GM12878 (cell line): ENCODE measurements around the gene KCNA4. TPM values are rescaled to one million over a fixed set of nuclear protein-coding genes. Genes with fewer than 3 reads are reported as not detected.

Source experiments
- ATAC-seq: fragments of 200-7000 bp; cut with Tn5 transposase; 3 replicates; pipeline ENCODE4 v1.9.1; 2020; ENCODE audit warnings: mild to moderate bottlenecking, moderate library complexity
- BruUV-seq: library from RNA; stranded (reverse); fragments of 400-500 nt; replicated peaks from 2 replicates; lab custom pipeline; 2021; lab: Mats Ljungman, UMichigan
- CTCF ChIA-PET: fragments of 300-600 bp; sonication (Branson Sonifier 250); formaldehyde crosslinking; extraction: SDS; loops from one replicate; lab custom pipeline; 2021; ENCODE audit warnings: inconsistent platforms; lab: Yijun Ruan, JAX
- POLR2A ChIA-PET: fragments of 350-600 bp; formaldehyde crosslinking; extraction: SDS; loops from one replicate; lab custom pipeline; 2021; ENCODE audit warnings: inconsistent platforms; lab: Charles Lee
- RAD21 ChIA-PET: fragments of 300-600 bp; sonication (Branson Sonifier 250); formaldehyde crosslinking; loops from one replicate; lab custom pipeline; 2023; ENCODE audit warnings: antibody characterized with exemption; ENCODE audit not compliant: unreplicated experiment; lab: Charles Lee
- SMC1A ChIA-PET: fragments of 300-600 bp; sonication (Branson Sonifier 250); formaldehyde crosslinking; loops from one replicate; lab custom pipeline; 2023; ENCODE audit not compliant: unreplicated experiment, uncharacterized antibody; lab: Charles Lee
- DNase-seq: peaks from one replicate; pipeline ENCODE4 v3.0.0-alpha.2; 2011; ENCODE audit warnings: low read depth, low spot score
- FAIRE-seq: peaks from 3 replicates; lab custom pipeline; 2011; peaks lifted over from hg19 to GRCh38; lab: Jason Lieb, UNC
- H2AFZ ChIP-seq: 2 replicates; pipeline ENCODE4 v1.6.0; 2011; ENCODE audit warnings: low read depth, low read length, control low read depth; ENCODE audit not compliant: control insufficient read depth
- H3K27ac ChIP-seq: 2 replicates; pipeline ENCODE4 v1.5.1; 2011; ENCODE audit warnings: control low read depth; ENCODE audit not compliant: control insufficient read depth, insufficient read depth
- H3K27me3 ChIP-seq, 2 experiments: replicated peaks in 1 of 2; 2 replicates each; pipeline versions ENCODE4 v1.6.0 to v1.6.1; 2011; ENCODE audit warnings: low read length in 1 of 2; ENCODE audit not compliant: control insufficient read depth in 2 of 2, insufficient read depth in 2 of 2
- H3K36me3 ChIP-seq, 2 experiments: 2 replicates each; pipeline ENCODE4 v1.5.1; 2011; ENCODE audit warnings: low read length in 1 of 2; ENCODE audit not compliant: control insufficient read depth in 2 of 2, insufficient read depth in 2 of 2
- H3K4me1 ChIP-seq: 2 replicates; pipeline ENCODE4 v1.6.1; 2011; ENCODE audit warnings: mild to moderate bottlenecking, low read length, moderate library complexity, mixed read lengths; ENCODE audit not compliant: control insufficient read depth, insufficient read depth
- H3K4me2 ChIP-seq: 2 replicates; pipeline ENCODE4 v1.6.0; 2011; ENCODE audit warnings: control low read depth; ENCODE audit not compliant: control insufficient read depth, insufficient read depth
- H3K4me3 ChIP-seq: fragments of 200-600 bp; sonication (generic); 2 replicates; pipeline ENCODE4 v1.5.1; 2016
- H3K79me2 ChIP-seq: 2 replicates; pipeline ENCODE4 v1.6.0; 2011; ENCODE audit warnings: low read length; ENCODE audit not compliant: control insufficient read depth, insufficient read depth
- H3K9ac ChIP-seq: 2 replicates; pipeline ENCODE4 v1.8.0; 2011; ENCODE audit warnings: low read length, control low read depth, mixed read lengths; ENCODE audit not compliant: control insufficient read depth, insufficient read depth
- H3K9me3 ChIP-seq: replicated peaks from 3 replicates; pipeline ENCODE4 v1.5.1; 2011; ENCODE audit warnings: mild to moderate bottlenecking, low read length; ENCODE audit not compliant: control insufficient read depth, insufficient read depth
- H4K20me1 ChIP-seq: 2 replicates; pipeline ENCODE4 v1.6.0; 2011; ENCODE audit not compliant: control insufficient read depth, insufficient read depth
- CBX3 ChIP-seq: fragments of 200-600 bp; sonication (generic); IDR thresholded peaks from 2 replicates; pipeline ENCODE4 v1.6.1; 2016; ENCODE audit warnings: low read depth, borderline replicate concordance
- CREB1 ChIP-seq: IDR thresholded peaks from 2 replicates; pipeline ENCODE4 v1.6.1; 2012; ENCODE audit warnings: low read depth, mild to moderate bottlenecking, inconsistent platforms
- FOXK2 ChIP-seq: fragments of 450-650 bp; IDR thresholded peaks from 2 replicates; pipeline ENCODE4 v1.6.1; 2017; ENCODE audit warnings: mild to moderate bottlenecking, moderate library complexity
- HDGF ChIP-seq: fragments of 450-650 bp; IDR thresholded peaks from 2 replicates; pipeline ENCODE4 v1.6.1; 2016; ENCODE audit warnings: antibody characterized with exemption
- KAT2A ChIP-seq: conservative IDR thresholded peaks from 2 replicates; pipeline ENCODE4 v1.6.1; 2011; ENCODE audit warnings: low read depth, low read length; ENCODE audit not compliant: control insufficient read depth
- MYB ChIP-seq: fragments of 150-350 bp; IDR thresholded peaks from 2 replicates; pipeline ENCODE4 v1.6.1; 2014; ENCODE audit warnings: mild to moderate bottlenecking, low read depth, low read length, borderline replicate concordance
- NR2C1 ChIP-seq: fragments of 450-650 bp; IDR thresholded peaks from 2 replicates; pipeline ENCODE4 v1.6.1; 2017; ENCODE audit warnings: antibody characterized with exemption, mild to moderate bottlenecking, moderate library complexity
- POLR2AphosphoS2 ChIP-seq: IDR thresholded peaks from 2 replicates; pipeline ENCODE4 v1.6.1; 2011; ENCODE audit warnings: low read depth, mild to moderate bottlenecking, low read length, improper control_type of control experiment, moderate library complexity
- POLR2AphosphoS5 ChIP-seq: IDR thresholded peaks from 2 replicates; pipeline ENCODE4 v1.6.1; 2011; ENCODE audit warnings: mild to moderate bottlenecking, low read length, inconsistent platforms
- POU2F2 ChIP-seq: IDR thresholded peaks from 3 replicates; pipeline ENCODE4 v1.6.1; 2011; ENCODE audit warnings: low read depth, mild to moderate bottlenecking, low read length, borderline replicate concordance
- RAD51 ChIP-seq: fragments of 450-650 bp; IDR thresholded peaks from 2 replicates; pipeline ENCODE4 v1.6.1; 2016; ENCODE audit warnings: moderate library complexity, mild to moderate bottlenecking, inconsistent platforms
- RELA ChIP-seq: fragments of 450-650 bp; IDR thresholded peaks from 2 replicates; pipeline ENCODE4 v1.8.0; 2014; ENCODE audit warnings: borderline replicate concordance; ENCODE audit not compliant: partially characterized antibody
- SIX5 ChIP-seq: IDR thresholded peaks from 2 replicates; pipeline ENCODE4 v1.6.1; 2011; ENCODE audit warnings: mild to moderate bottlenecking, low read depth, low read length, moderate library complexity; ENCODE audit not compliant: severe bottlenecking
- TBL1XR1 ChIP-seq: IDR thresholded peaks from 2 replicates; pipeline ENCODE4 v1.6.1; 2012; ENCODE audit warnings: low read depth, low read length, improper control_type of control experiment
- WGBS: methylation state at CpG from one replicate; pipeline ENCODE4 v1.1.6; 2016; ENCODE audit warnings: low lambda C conversion rate; ENCODE audit not compliant: insufficient replicate concordance, insufficient coverage; ENCODE audit errors: missing lambda C conversion rate; 5-methylcytosine and 5-hydroxymethylcytosine counted together
- in situ Hi-C: fragments of 300-500 bp; cut with MboI; formaldehyde crosslinking; loops from 9 replicates; pipeline ENCODE4 v1.14.3; 2018; ENCODE audit warnings: mixed read lengths
- intact Hi-C: fragments of 100-400 bp; cut with micrococcal nuclease; formaldehyde crosslinking; loops from one replicate; pipeline ENCODE4 v1.14.2; 2022; ENCODE audit not compliant: unreplicated experiment
- polyA plus RNA-seq, 11 experiments: library from polyadenylated mRNA; depleted of rRNA in 4 of 11; unstranded in 6 of 11; stranded (reverse) in 5 of 11; fragments of >200 nt; fragmentation: Nextera tagmentation in 4 of 11; fragmentation: Illumina TruSeq in 1 of 11; extraction: Ambion mirVana in 4 of 11; extraction: Trizol in 1 of 11; gene quantifications; 1 replicate in 1 of 11; 2 replicates in 10 of 11; pipeline versions ENCODE4 v1.2.1 to v1.2.3, GENCODE V29; 2011 to 2016; ENCODE audit warnings: inconsistent platforms in 2 of 11, missing spikeins in 2 of 11, low read depth in 1 of 11
- total RNA-seq, 4 experiments: library from RNA; depleted of rRNA in 3 of 4; stranded (reverse); fragments of >200 nt in 3 of 4; fragmentation: Illumina TruSeq in 1 of 4; extraction: Trizol in 1 of 4; gene quantifications; 2 replicates each; pipeline versions ENCODE4 v1.2.1 to v1.2.3, GENCODE V29; 2013 to 2021
- TF ChIP-seq, protein P1 (sequence below): IDR thresholded peaks from 2 replicates; pipeline ENCODE4 v1.6.1; 2012; ENCODE audit warnings: mild to moderate bottlenecking, low read depth, low read length
- TF ChIP-seq, protein P2 (sequence below): fragments of 450-650 bp; IDR thresholded peaks from 2 replicates; pipeline ENCODE4 v1.6.1; 2014; ENCODE audit warnings: mild to moderate bottlenecking
- TF ChIP-seq, protein P3 (sequence below): fragments of 450-650 bp; IDR thresholded peaks from 2 replicates; pipeline ENCODE4 v1.6.1; 2016; ENCODE audit warnings: mild to moderate bottlenecking, moderate library complexity, borderline replicate concordance

The KCNA4 gene
- total and polyA plus RNA-seq, 10 of the 15 experiments (the other 5 are each of a cell fraction or from before 2014, with no cell fraction given): not detected

DNA sequence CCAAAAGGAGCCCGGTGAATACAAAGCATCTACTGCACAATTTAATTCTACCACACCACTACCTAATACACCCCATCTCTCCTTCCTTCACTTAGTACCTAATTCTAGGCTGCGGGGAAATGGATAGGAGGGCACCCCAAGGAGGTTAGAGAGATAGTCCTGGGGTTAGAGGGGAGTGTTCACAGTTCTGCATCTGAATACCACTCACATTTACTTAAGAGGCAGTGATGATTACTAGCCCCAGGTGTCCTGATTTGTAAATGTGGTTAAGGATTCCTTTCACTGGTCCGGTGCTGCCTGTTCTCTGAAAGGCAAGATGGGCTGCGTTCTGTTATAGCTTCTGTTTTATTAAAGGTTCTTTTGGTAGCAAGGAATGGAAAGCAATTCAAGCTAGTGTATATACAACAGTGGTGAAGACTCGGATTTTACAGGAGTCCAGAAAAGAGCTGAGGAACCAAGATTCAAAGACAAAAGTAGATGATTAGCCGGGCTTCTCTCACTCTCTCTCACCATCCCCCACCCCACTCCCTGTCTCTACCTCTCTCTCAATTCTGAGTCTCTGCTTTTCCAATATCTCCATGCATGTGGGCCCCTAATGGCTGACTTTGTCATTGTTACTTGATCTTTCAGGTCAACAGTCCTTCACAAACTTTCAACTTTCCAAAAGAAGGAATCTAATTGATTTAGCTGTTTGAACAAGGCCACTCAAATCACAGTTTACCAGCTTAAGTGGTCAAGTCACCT, 8.7 kb upstream of the KCNA4 start:
- Histone ChIP-seq H3K9me3 (no peaks in the 10 kb centered on the region), H3K9ac (no peak overlapping the region), H3K4me2 (no peak overlapping the region), H3K27me3 (no peaks in the 10 kb centered on the region), H2AFZ (no peak overlapping the region), H3K4me1 (no peaks in the 10 kb centered on the region), H3K36me3 (no peaks in the 10 kb centered on the region), H4K20me1 (no peaks in the 10 kb centered on the region), H3K27ac (no peak overlapping the region), H3K79me2 (no peaks in the 10 kb centered on the region), H3K4me3 (no peak overlapping the region)
- CTCF ChIA-PET: no interaction called here
- in situ Hi-C loops: no loop called here
- intact Hi-C loops: no loop called here
- RAD21 ChIA-PET: no interaction called here
- DNase-seq (no peak), FAIRE-seq (no peak), ATAC-seq (no peak)
- TF ChIP-seq, protein P1, sequence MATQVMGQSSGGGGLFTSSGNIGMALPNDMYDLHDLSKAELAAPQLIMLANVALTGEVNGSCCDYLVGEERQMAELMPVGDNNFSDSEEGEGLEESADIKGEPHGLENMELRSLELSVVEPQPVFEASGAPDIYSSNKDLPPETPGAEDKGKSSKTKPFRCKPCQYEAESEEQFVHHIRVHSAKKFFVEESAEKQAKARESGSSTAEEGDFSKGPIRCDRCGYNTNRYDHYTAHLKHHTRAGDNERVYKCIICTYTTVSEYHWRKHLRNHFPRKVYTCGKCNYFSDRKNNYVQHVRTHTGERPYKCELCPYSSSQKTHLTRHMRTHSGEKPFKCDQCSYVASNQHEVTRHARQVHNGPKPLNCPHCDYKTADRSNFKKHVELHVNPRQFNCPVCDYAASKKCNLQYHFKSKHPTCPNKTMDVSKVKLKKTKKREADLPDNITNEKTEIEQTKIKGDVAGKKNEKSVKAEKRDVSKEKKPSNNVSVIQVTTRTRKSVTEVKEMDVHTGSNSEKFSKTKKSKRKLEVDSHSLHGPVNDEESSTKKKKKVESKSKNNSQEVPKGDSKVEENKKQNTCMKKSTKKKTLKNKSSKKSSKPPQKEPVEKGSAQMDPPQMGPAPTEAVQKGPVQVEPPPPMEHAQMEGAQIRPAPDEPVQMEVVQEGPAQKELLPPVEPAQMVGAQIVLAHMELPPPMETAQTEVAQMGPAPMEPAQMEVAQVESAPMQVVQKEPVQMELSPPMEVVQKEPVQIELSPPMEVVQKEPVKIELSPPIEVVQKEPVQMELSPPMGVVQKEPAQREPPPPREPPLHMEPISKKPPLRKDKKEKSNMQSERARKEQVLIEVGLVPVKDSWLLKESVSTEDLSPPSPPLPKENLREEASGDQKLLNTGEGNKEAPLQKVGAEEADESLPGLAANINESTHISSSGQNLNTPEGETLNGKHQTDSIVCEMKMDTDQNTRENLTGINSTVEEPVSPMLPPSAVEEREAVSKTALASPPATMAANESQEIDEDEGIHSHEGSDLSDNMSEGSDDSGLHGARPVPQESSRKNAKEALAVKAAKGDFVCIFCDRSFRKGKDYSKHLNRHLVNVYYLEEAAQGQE: no peak
- no peak for TF ChIP-seq POLR2AphosphoS5
- no peak for TF ChIP-seq CREB1
- no peak for TF ChIP-seq TBL1XR1
- no peak for TF ChIP-seq KAT2A
- TF ChIP-seq SIX5: no peak
- no peak for TF ChIP-seq NR2C1
- no peak for TF ChIP-seq RELA
- TF ChIP-seq MYB: no peak
- TF ChIP-seq, protein P2, sequence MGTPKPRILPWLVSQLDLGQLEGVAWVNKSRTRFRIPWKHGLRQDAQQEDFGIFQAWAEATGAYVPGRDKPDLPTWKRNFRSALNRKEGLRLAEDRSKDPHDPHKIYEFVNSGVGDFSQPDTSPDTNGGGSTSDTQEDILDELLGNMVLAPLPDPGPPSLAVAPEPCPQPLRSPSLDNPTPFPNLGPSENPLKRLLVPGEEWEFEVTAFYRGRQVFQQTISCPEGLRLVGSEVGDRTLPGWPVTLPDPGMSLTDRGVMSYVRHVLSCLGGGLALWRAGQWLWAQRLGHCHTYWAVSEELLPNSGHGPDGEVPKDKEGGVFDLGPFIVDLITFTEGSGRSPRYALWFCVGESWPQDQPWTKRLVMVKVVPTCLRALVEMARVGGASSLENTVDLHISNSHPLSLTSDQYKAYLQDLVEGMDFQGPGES: no peak
- TF ChIP-seq, protein P3, sequence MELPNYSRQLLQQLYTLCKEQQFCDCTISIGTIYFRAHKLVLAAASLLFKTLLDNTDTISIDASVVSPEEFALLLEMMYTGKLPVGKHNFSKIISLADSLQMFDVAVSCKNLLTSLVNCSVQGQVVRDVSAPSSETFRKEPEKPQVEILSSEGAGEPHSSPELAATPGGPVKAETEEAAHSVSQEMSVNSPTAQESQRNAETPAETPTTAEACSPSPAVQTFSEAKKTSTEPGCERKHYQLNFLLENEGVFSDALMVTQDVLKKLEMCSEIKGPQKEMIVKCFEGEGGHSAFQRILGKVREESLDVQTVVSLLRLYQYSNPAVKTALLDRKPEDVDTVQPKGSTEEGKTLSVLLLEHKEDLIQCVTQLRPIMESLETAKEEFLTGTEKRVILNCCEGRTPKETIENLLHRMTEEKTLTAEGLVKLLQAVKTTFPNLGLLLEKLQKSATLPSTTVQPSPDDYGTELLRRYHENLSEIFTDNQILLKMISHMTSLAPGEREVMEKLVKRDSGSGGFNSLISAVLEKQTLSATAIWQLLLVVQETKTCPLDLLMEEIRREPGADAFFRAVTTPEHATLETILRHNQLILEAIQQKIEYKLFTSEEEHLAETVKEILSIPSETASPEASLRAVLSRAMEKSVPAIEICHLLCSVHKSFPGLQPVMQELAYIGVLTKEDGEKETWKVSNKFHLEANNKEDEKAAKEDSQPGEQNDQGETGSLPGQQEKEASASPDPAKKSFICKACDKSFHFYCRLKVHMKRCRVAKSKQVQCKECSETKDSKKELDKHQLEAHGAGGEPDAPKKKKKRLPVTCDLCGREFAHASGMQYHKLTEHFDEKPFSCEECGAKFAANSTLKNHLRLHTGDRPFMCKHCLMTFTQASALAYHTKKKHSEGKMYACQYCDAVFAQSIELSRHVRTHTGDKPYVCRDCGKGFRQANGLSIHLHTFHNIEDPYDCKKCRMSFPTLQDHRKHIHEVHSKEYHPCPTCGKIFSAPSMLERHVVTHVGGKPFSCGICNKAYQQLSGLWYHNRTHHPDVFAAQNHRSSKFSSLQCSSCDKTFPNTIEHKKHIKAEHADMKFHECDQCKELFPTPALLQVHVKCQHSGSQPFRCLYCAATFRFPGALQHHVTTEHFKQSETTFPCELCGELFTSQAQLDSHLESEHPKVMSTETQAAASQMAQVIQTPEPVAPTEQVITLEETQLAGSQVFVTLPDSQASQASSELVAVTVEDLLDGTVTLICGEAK: no peak
- no peak for TF ChIP-seq FOXK2
- no peak for TF ChIP-seq POLR2AphosphoS2
- no peak for TF ChIP-seq POU2F2
- TF ChIP-seq RAD51: no peak
- TF ChIP-seq CBX3: no peak
- no peak for TF ChIP-seq HDGF
- WGBS: 13% methylated on average over 6 of the region's 6 CpGs
- SMC1A ChIA-PET: no interaction called here
- no TSS peak for BruUV-seq
- POLR2A ChIA-PET: no interaction called here
